ENCODE measurements around the gene SLC25A38.

DNA sequence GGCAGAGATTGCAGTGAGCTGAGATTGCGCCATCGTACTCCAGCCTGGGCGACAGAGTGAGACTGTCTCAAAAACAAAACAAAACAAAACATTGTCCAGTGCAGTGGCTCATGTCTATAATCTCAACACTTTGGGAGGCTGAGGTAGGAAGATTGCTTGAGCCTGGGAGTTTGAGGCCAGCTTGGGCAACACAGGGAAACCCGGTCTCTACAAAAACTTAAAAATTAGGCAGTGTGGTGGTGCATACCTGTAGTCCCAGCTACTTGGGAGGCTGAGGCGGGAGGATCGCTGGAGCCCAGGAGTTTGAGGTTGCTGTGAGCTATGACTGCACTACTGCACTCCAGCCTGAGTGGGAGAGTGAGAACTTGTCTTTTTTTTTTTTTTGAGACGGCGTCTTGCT is 57.1 kb downstream of the SLC25A38 start:
- TF ChIP-seq, protein P1, sequence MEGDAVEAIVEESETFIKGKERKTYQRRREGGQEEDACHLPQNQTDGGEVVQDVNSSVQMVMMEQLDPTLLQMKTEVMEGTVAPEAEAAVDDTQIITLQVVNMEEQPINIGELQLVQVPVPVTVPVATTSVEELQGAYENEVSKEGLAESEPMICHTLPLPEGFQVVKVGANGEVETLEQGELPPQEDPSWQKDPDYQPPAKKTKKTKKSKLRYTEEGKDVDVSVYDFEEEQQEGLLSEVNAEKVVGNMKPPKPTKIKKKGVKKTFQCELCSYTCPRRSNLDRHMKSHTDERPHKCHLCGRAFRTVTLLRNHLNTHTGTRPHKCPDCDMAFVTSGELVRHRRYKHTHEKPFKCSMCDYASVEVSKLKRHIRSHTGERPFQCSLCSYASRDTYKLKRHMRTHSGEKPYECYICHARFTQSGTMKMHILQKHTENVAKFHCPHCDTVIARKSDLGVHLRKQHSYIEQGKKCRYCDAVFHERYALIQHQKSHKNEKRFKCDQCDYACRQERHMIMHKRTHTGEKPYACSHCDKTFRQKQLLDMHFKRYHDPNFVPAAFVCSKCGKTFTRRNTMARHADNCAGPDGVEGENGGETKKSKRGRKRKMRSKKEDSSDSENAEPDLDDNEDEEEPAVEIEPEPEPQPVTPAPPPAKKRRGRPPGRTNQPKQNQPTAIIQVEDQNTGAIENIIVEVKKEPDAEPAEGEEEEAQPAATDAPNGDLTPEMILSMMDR (conservative IDR thresholded peaks at IDR 0.05; ENCODE audit: low read length): no peak
- TF ChIP-seq EZH2phosphoT487 (IDR thresholded peaks at IDR 0.05; ENCODE audit: borderline replicate concordance): no peak

Measured in Loucy (cell line).